HepG2 (cell line): ENCODE data around the gene CD151. TPM values are rescaled to one million over a fixed set of nuclear protein-coding genes. Genes with fewer than 3 reads are reported as not detected.

Source experiments
- AKNA ChIP-seq: sonication (generic); formaldehyde crosslinking; IDR thresholded peaks from 2 replicates; pipeline ENCODE4 v1.4.0; 2020; ENCODE audit warnings: missing genetic modification reagents, borderline replicate concordance
- GMEB2 ChIP-seq: IDR thresholded peaks from 2 replicates; pipeline ENCODE4 v1.6.1; 2016; ENCODE audit warnings: missing biosample characterization, missing genetic modification reagents, low read depth
- HNRNPL ChIP-seq: fragments of 200-400 bp; formaldehyde crosslinking; IDR thresholded peaks from 2 replicates; pipeline ENCODE4 v1.6.1; 2017; ENCODE audit warnings: mild to moderate bottlenecking, low read depth, low read length
- HOXD1 ChIP-seq: sonication (generic); formaldehyde crosslinking; IDR thresholded peaks from 2 replicates; pipeline ENCODE4 v1.5.0; 2020; ENCODE audit warnings: missing genetic modification reagents
- NFIC ChIP-seq: IDR thresholded peaks from 2 replicates; pipeline ENCODE4 v1.6.1; 2012; ENCODE audit warnings: mild to moderate bottlenecking, low read length, inconsistent platforms
- PCBP1 ChIP-seq: fragments of 200-400 bp; formaldehyde crosslinking; IDR thresholded peaks from 2 replicates; pipeline ENCODE4 v1.6.1; 2017; ENCODE audit warnings: mild to moderate bottlenecking, low read depth, low read length, borderline replicate concordance
- SALL1 ChIP-seq: sonication (generic); formaldehyde crosslinking; IDR thresholded peaks from 2 replicates; pipeline ENCODE4 v1.8.0; 2022; ENCODE audit warnings: mild to moderate bottlenecking, missing genetic modification reagents
- SNAI1 ChIP-seq: sonication (generic); formaldehyde crosslinking; IDR thresholded peaks from 2 replicates; pipeline ENCODE4 v1.5.0; 2020; ENCODE audit warnings: mild to moderate bottlenecking, missing genetic modification reagents, borderline replicate concordance
- TBL1XR1 ChIP-seq: fragments of 150-350 bp; IDR thresholded peaks from 2 replicates; pipeline ENCODE4 v1.6.1; 2014; ENCODE audit warnings: borderline replicate concordance, low read length; ENCODE audit not compliant: partially characterized antibody
- THRA ChIP-seq: sonication (generic); formaldehyde crosslinking; IDR thresholded peaks from 2 replicates; pipeline ENCODE4 v1.4.0; 2020; ENCODE audit warnings: missing genetic modification reagents, borderline replicate concordance
- YEATS4 ChIP-seq: sonication (generic); formaldehyde crosslinking; IDR thresholded peaks from 2 replicates; pipeline ENCODE4 v1.4.0; 2020; ENCODE audit warnings: missing genetic modification reagents, borderline replicate concordance
- ZFAT ChIP-seq: sonication (generic); formaldehyde crosslinking; conservative IDR thresholded peaks from 2 replicates; pipeline ENCODE4 v1.8.1; 2023; ENCODE audit warnings: missing genetic modification reagents, inconsistent platforms
- ZNF264 ChIP-seq: sonication (generic); formaldehyde crosslinking; IDR thresholded peaks from 2 replicates; pipeline ENCODE4 v1.4.0; 2020; ENCODE audit warnings: missing genetic modification reagents
- ZNF329 ChIP-seq: sonication (generic); formaldehyde crosslinking; IDR thresholded peaks from 2 replicates; pipeline ENCODE4 v1.9.0; 2021; ENCODE audit warnings: low read depth, mild to moderate bottlenecking, missing genetic modification reagents
- ZNF496 ChIP-seq: sonication (generic); formaldehyde crosslinking; IDR thresholded peaks from 2 replicates; pipeline ENCODE4 v1.8.1; 2023; ENCODE audit warnings: mild to moderate bottlenecking, moderate library complexity, missing genetic modification reagents; ENCODE audit not compliant: insufficient replicate concordance
- ZNF513 ChIP-seq: sonication (generic); formaldehyde crosslinking; conservative IDR thresholded peaks from 2 replicates; pipeline ENCODE4 v1.5.0; 2020; ENCODE audit warnings: missing genetic modification reagents
- ZNF589 ChIP-seq: sonication (generic); formaldehyde crosslinking; conservative IDR thresholded peaks from 2 replicates; pipeline ENCODE4 v1.8.0; 2022; ENCODE audit warnings: mild to moderate bottlenecking, moderate library complexity, missing genetic modification reagents
- ZNF616 ChIP-seq: sonication (generic); formaldehyde crosslinking; IDR thresholded peaks from 2 replicates; pipeline ENCODE4 v1.5.0; 2020; ENCODE audit warnings: low read depth, mild to moderate bottlenecking, missing genetic modification reagents
- ZNF780A ChIP-seq: sonication (generic); formaldehyde crosslinking; IDR thresholded peaks from 2 replicates; pipeline ENCODE4 v1.8.0; 2022; ENCODE audit warnings: mild to moderate bottlenecking, missing genetic modification reagents, moderate library complexity
- ZNF792 ChIP-seq: IDR thresholded peaks from 2 replicates; pipeline ENCODE4 v1.6.1; 2016
- polyA plus RNA-seq, 8 experiments: library from polyadenylated mRNA; depleted of rRNA in 3 of 8; stranded (reverse) in 7 of 8; unstranded in 1 of 8; fragments of >200 nt; fragmentation: Illumina TruSeq in 4 of 8; extraction: Trizol in 4 of 8; gene quantifications; 2 replicates each; pipeline versions ENCODE4 v1.2.1 to v1.2.3, GENCODE V29; 2011 to 2016; ENCODE audit warnings: low read depth in 4 of 8, missing spikeins in 1 of 8, mixed read lengths in 1 of 8; ENCODE audit not compliant: insufficient read depth in 1 of 8
- total RNA-seq, 5 experiments: library from RNA; depleted of rRNA; stranded (reverse); fragments of >200 nt; fragmentation: Illumina TruSeq; extraction: Trizol; gene quantifications; 2 replicates each; pipeline ENCODE4 v1.2.3, GENCODE V29; 2016; ENCODE audit warnings: low read depth in 1 of 5

The CD151 gene
- total and polyA plus RNA-seq, 2 of the 13 experiments (the other 11 are each of a cell fraction or from before 2014, with no cell fraction given): 125 to 197 TPM

GRCh38 chr11:797296-798092 is 35.3 kb upstream of the CD151 start (continued):
- no peak for TF ChIP-seq TBL1XR1
- TF ChIP-seq AKNA (CRISPR knock-in tag): no peak
- TF ChIP-seq ZNF496 (CRISPR knock-in tag): no peak
- TF ChIP-seq PCBP1: no peak
- no peak for TF ChIP-seq ZNF780A (CRISPR knock-in tag)
- no peak; the same call in 1 of the 2 replicates for TF ChIP-seq GMEB2 (CRISPR knock-in tag)
- no peak for TF ChIP-seq SNAI1 (CRISPR knock-in tag)
- TF ChIP-seq ZNF589 (CRISPR knock-in tag): no peak
- 0 out of 2 replicates have a peak, but pooled peaks have one; percentile 35 for TF ChIP-seq HNRNPL
- no peak for TF ChIP-seq NFIC
- no peak for TF ChIP-seq YEATS4
- no peak for TF ChIP-seq ZNF792 (CRISPR knock-in tag)
- TF ChIP-seq THRA (CRISPR knock-in tag): no peak; the same call in 1 of the 2 replicates
- no peak for TF ChIP-seq ZFAT (CRISPR knock-in tag)
- TF ChIP-seq ZNF264 (CRISPR knock-in tag): no peak
- TF ChIP-seq ZNF513 (CRISPR knock-in tag): no peak
- TF ChIP-seq ZNF329 (CRISPR knock-in tag): no peak
- no peak for TF ChIP-seq ZNF616 (CRISPR knock-in tag)
- 0 out of 2 replicates have a peak, but pooled peaks have one; percentile 16 for TF ChIP-seq HOXD1 (CRISPR knock-in tag)
- no peak; the same call in 1 of the 2 replicates for TF ChIP-seq SALL1 (CRISPR knock-in tag)
